H1 (cell line): ENCODE measurements around the gene TSPAN17. TPM values are rescaled to one million over a fixed set of nuclear protein-coding genes. Genes with fewer than 3 reads are reported as not detected.

Experiments
- CTCF ChIA-PET: fragments of 300-600 bp; sonication (Branson Sonifier 250); formaldehyde crosslinking; loops from one replicate; lab custom pipeline; 2021; ENCODE audit not compliant: partially characterized antibody; lab: Charles Lee
- POLR2A ChIA-PET: fragments of 300-600 bp; sonication (Branson Sonifier 250); formaldehyde crosslinking; loops from one replicate; lab custom pipeline; 2021; ENCODE audit warnings: inconsistent platforms; ENCODE audit not compliant: partially characterized antibody; lab: Charles Lee
- DNase-seq, 2 experiments: peaks; one replicate each; pipeline versions ENCODE4 v3.0.0 to v3.0.0-alpha.2; 2010 to 2022; ENCODE audit warnings: low spot score in 2 of 2, low read depth in 1 of 2, mixed read lengths in 1 of 2
- FAIRE-seq: peaks from 2 replicates; lab custom pipeline; 2011; peaks lifted over from hg19 to GRCh38; lab: Jason Lieb, UNC
- H2AFZ ChIP-seq: 2 replicates; pipeline ENCODE4 v1.8.1; 2012; ENCODE audit warnings: low read length, inconsistent platforms
- H2AK5ac ChIP-seq: 2 replicates; pipeline ENCODE4 v1.6.1; 2013; ENCODE audit warnings: low read depth, low read length
- H2BK120ac ChIP-seq: replicated peaks from 2 replicates; pipeline ENCODE3; 2013; ENCODE audit warnings: low read depth, low read length, inconsistent platforms
- H2BK12ac ChIP-seq: 2 replicates; pipeline ENCODE4 v1.6.1; 2013; ENCODE audit warnings: low read depth, low read length
- H2BK15ac ChIP-seq: 2 replicates; pipeline ENCODE4 v1.6.1; 2013; ENCODE audit warnings: low read length
- H2BK20ac ChIP-seq: 2 replicates; pipeline ENCODE4 v1.6.1; 2013; ENCODE audit warnings: low read length
- H2BK5ac ChIP-seq: 2 replicates; pipeline ENCODE4 v1.6.1; 2013; ENCODE audit warnings: low read depth, low read length
- H3K14ac ChIP-seq: 2 replicates; pipeline ENCODE4 v1.6.1; 2013; ENCODE audit warnings: inconsistent platforms; ENCODE audit not compliant: insufficient read length
- H3K18ac ChIP-seq: 2 replicates; pipeline ENCODE4 v1.6.1; 2013; ENCODE audit warnings: low read length; ENCODE audit errors: extremely low read depth
- H3K23ac ChIP-seq: 2 replicates; pipeline ENCODE4 v1.6.1; 2013; ENCODE audit warnings: inconsistent platforms; ENCODE audit not compliant: insufficient read length
- H3K23me2 ChIP-seq: 2 replicates; pipeline ENCODE4 v1.6.1; 2013; ENCODE audit warnings: low read depth, low read length
- H3K27ac ChIP-seq: 2 replicates; pipeline ENCODE4 v1.6.1; 2011; ENCODE audit warnings: low read depth, low read length, inconsistent platforms
- H3K27me3 ChIP-seq, 4 experiments: replicated peaks in 1 of 4; 1 replicate in 1 of 4; 2 replicates in 3 of 4; pipeline versions ENCODE4 v1.6.1 to v1.8.1; 2011 to 2013; ENCODE audit warnings: low read length in 3 of 4, mild to moderate bottlenecking in 3 of 4, inconsistent platforms in 2 of 4, mixed read lengths in 2 of 4, moderate library complexity in 1 of 4; ENCODE audit not compliant: control insufficient read depth in 3 of 4, insufficient read depth in 3 of 4; ENCODE audit errors: extremely low read depth in 1 of 4
- H3K36me3 ChIP-seq, 4 experiments: 2 replicates each; pipeline versions ENCODE4 v1.6.1 to v1.8.1; 2011 to 2013; ENCODE audit warnings: mild to moderate bottlenecking in 4 of 4, low read length in 3 of 4, moderate library complexity in 2 of 4, control low read depth in 1 of 4, inconsistent platforms in 1 of 4; ENCODE audit not compliant: insufficient read depth in 4 of 4, control insufficient read depth in 2 of 4
- H3K4ac ChIP-seq: replicated peaks from 2 replicates; pipeline ENCODE3; 2013; ENCODE audit warnings: low read length, low read depth, mixed read lengths, inconsistent platforms; ENCODE audit not compliant: insufficient read length
- H3K4me1 ChIP-seq, 4 experiments: replicated peaks in 1 of 4; 1 replicate in 1 of 4; 2 replicates in 3 of 4; pipeline versions ENCODE4 v1.6.1 to v1.8.1; 2011 to 2013; ENCODE audit warnings: low read length in 3 of 4, inconsistent platforms in 2 of 4, mixed read lengths in 1 of 4; ENCODE audit not compliant: insufficient read depth in 4 of 4, control insufficient read depth in 3 of 4
- H3K4me2 ChIP-seq, 2 experiments: 2 replicates each; pipeline versions ENCODE4 v1.6.1 to v1.8.1; 2011 to 2013; ENCODE audit warnings: low read depth in 2 of 2, low read length in 2 of 2, control low read depth in 1 of 2, inconsistent platforms in 1 of 2, mild to moderate bottlenecking in 1 of 2; ENCODE audit not compliant: insufficient read depth in 1 of 2
- H3K4me3 ChIP-seq, 4 experiments: fragments of 200-600, 300-600 bp in 1 of 4; sonication (generic), shearing (Covaris generic), sonication (Bioruptor Twin) in 1 of 4; 2 replicates each; pipeline versions ENCODE4 v1.5.1 to v1.8.1; 2011 to 2016; ENCODE audit warnings: low read length in 4 of 4, low read depth in 3 of 4, control low read depth in 2 of 4, inconsistent platforms in 2 of 4, mild to moderate bottlenecking in 2 of 4, mixed read lengths in 1 of 4, moderate library complexity in 1 of 4; ENCODE audit not compliant: insufficient read depth in 2 of 4; ENCODE audit errors: extremely low read depth in 1 of 4
- H3K56ac ChIP-seq: replicated peaks from 2 replicates; pipeline ENCODE3; 2013; ENCODE audit warnings: low read depth, mild to moderate bottlenecking, mixed read lengths, low read length, inconsistent platforms; ENCODE audit not compliant: insufficient read length
- H3K79me1 ChIP-seq: 2 replicates; pipeline ENCODE4 v1.6.1; 2013; ENCODE audit warnings: low read depth, low read length, control low read depth
- H3K79me2 ChIP-seq, 2 experiments: 2 replicates each; pipeline versions ENCODE4 v1.6.1 to v1.8.1; 2012 to 2013; ENCODE audit warnings: low read length in 2 of 2, mild to moderate bottlenecking in 2 of 2, inconsistent platforms in 1 of 2; ENCODE audit not compliant: insufficient read depth in 2 of 2, control insufficient read depth in 1 of 2
- H3K9ac ChIP-seq, 4 experiments: replicated peaks in 1 of 4; 1 replicate in 1 of 4; 2 replicates in 3 of 4; pipeline versions ENCODE4 v1.6.1 to v1.8.1; 2011 to 2013; ENCODE audit warnings: low read depth in 3 of 4, low read length in 3 of 4, control low read depth in 2 of 4, mild to moderate bottlenecking in 2 of 4, moderate library complexity in 2 of 4, inconsistent platforms in 1 of 4; ENCODE audit errors: extremely low read depth in 1 of 4
- H3K9me3 ChIP-seq, 2 experiments: 2 replicates each; pipeline versions ENCODE4 v1.6.1 to v1.8.1; 2012 to 2013; ENCODE audit warnings: mild to moderate bottlenecking in 2 of 2, moderate library complexity in 2 of 2, control low read depth in 1 of 2, inconsistent platforms in 1 of 2, low read depth in 1 of 2, low read length in 1 of 2, mixed read lengths in 1 of 2; ENCODE audit not compliant: insufficient read depth in 2 of 2
- H4K20me1 ChIP-seq, 2 experiments: replicated peaks in 1 of 2; 2 replicates each; pipeline versions ENCODE3 to v1.8.1; 2011 to 2013; ENCODE audit warnings: inconsistent platforms in 2 of 2, low read length in 2 of 2, mild to moderate bottlenecking in 1 of 2; ENCODE audit not compliant: insufficient read depth in 2 of 2, control insufficient read depth in 1 of 2
- H4K5ac ChIP-seq: 2 replicates; pipeline ENCODE4 v1.6.1; 2013; ENCODE audit warnings: low read length, low read depth, mixed read lengths, inconsistent platforms; ENCODE audit not compliant: insufficient read length
- H4K8ac ChIP-seq: 2 replicates; pipeline ENCODE4 v1.8.0; 2013; ENCODE audit warnings: mild to moderate bottlenecking, moderate library complexity, low read length, inconsistent platforms; ENCODE audit not compliant: insufficient read depth; ENCODE audit errors: extremely low read depth
- H4K91ac ChIP-seq: replicated peaks from 2 replicates; pipeline ENCODE3; 2013; ENCODE audit warnings: low read length, mixed read lengths, inconsistent platforms; ENCODE audit not compliant: insufficient read length
- ATF2 ChIP-seq: IDR thresholded peaks from 2 replicates; pipeline ENCODE4 v1.6.1; 2012; ENCODE audit warnings: low read length, inconsistent platforms
- JUND ChIP-seq: IDR thresholded peaks from 2 replicates; pipeline ENCODE4 v1.6.1; 2011; ENCODE audit warnings: mild to moderate bottlenecking, improper control_type of control experiment, low read length
- MAX ChIP-seq: IDR thresholded peaks from 2 replicates; pipeline ENCODE4 v1.6.1; 2012; ENCODE audit warnings: inconsistent platforms
- RBBP5 ChIP-seq: IDR thresholded peaks from 2 replicates; pipeline ENCODE4 v1.7.1; 2012; ENCODE audit warnings: low read depth, mild to moderate bottlenecking, inconsistent platforms, low read length, moderate library complexity, borderline replicate concordance
- WGBS, 2 experiments: shearing (Covaris generic) in 1 of 2; methylation state at CpG; one replicate each; pipeline versions ENCODE4 v1.1.6 to v1.1.7; 2013 to 2015; ENCODE audit warnings: low lambda C conversion rate in 2 of 2, mixed read lengths in 2 of 2, inconsistent platforms in 1 of 2, low coverage in 1 of 2, missing lambda C conversion rate in 1 of 2; ENCODE audit not compliant: insufficient replicate concordance in 2 of 2, insufficient coverage in 1 of 2, insufficient read length in 1 of 2; ENCODE audit errors: extremely low coverage in 1 of 2, missing lambda C conversion rate in 1 of 2; 5-methylcytosine and 5-hydroxymethylcytosine counted together
- polyA plus RNA-seq, 7 experiments: library from polyadenylated mRNA; depleted of rRNA in 3 of 7; stranded (reverse) in 5 of 7; unstranded in 2 of 7; fragments of >200 nt in 5 of 7; fragments of 200-250 nt in 2 of 7; gene quantifications; 1 replicate in 5 of 7; 2 replicates in 1 of 7; 4 replicates in 1 of 7; pipeline versions ENCODE4 v1.2.1 to v1.2.3, GENCODE V29; 2011 to 2013; ENCODE audit warnings: missing spikeins in 2 of 7, mixed read lengths in 2 of 7
- total RNA-seq: library from RNA; stranded (reverse); fragmentation: NEBNext Ultra II Directional; extraction: Animal tissue kit (Norgen Biotek cat#: 25700); gene quantifications from 2 replicates; pipeline ENCODE4 v1.2.1, GENCODE V29; 2021

TSPAN17 gene
- total and polyA plus RNA-seq, 2 of the 8 experiments (the other 6 are each of a cell fraction or from before 2014, with no cell fraction given), result 41.5 to 53.7 TPM

GRCh38 chr5:176644878-176645670 is 2.2 kb upstream of the TSPAN17 start:
- CTCF ChIA-PET, result interaction anchor here (0.6 to 4.4 kb wide), 5 partner anchors 8 to 863 kb away, joined by 3 to 14 read pairs (median 3); no protein-coding TSS in a partner anchor
- WGBS, 2 experiments, result 95% methylated on average over 22 of the region's 22 CpGs; no CpG with 5 or more reads in 1 of the 2 experiments
- peaks cover 0 to 10% of the 10 kb centered on the region in 2 experiments; a peak in 1 of 4 replicates for H3K79me2 ChIP-seq

More at GRCh38 chr5:176644878-176645670, 2.2 kb upstream of the TSPAN17 start:
- Histone ChIP-seq H3K9me3 (no peaks in the 10 kb centered on the region), H2BK15ac (peak overlapping the region; percentile 72; the same call in 1 of the 2 replicates), H3K23ac (no peak overlapping the region), H3K27me3 (no peaks in the 10 kb centered on the region; a peak in 1 of 7 replicates), H2AFZ (no peak overlapping the region), H4K5ac (no peak overlapping the region), H2BK20ac (no peak overlapping the region), H3K56ac (no peak overlapping the region), H3K23me2 (peaks cover 7% of the 10 kb centered on the region; the same call in 1 of the 2 replicates), H3K4ac (no peak overlapping the region), H3K4me2 (no peak overlapping the region), H3K18ac (no peak overlapping the region), H3K4me3 (no peak overlapping the region), H3K79me1 (peaks cover 10% of the 10 kb centered on the region), H4K91ac (no peak overlapping the region), H2BK5ac (no peak overlapping the region), H4K20me1 (peaks cover 3 to 6% of the 10 kb centered on the region in 2 experiments), H3K36me3 (no peaks in the 10 kb centered on the region), H3K4me1 (peaks cover 0 to 38% (median 25%) of the 10 kb centered on the region in 4 experiments; a peak in 6 of 7 replicates), H4K8ac (no peak overlapping the region; the same call in 1 of the 2 replicates), H3K27ac (no peak overlapping the region), H2AK5ac (peak overlapping the region; percentile 78; the same call in 1 of the 2 replicates), H3K9ac (no peak overlapping the region), H3K14ac (no peak overlapping the region), H2BK12ac (peak overlapping the region; percentile 68; the same call in 1 of the 2 replicates), H2BK120ac (no peak overlapping the region)
- TF ChIP-seq ATF2, result no peak
- TF ChIP-seq RBBP5, result no peak
- no peak for TF ChIP-seq JUND
- TF ChIP-seq MAX, result no peak
- FAIRE-seq (no peak), DNase-seq (no peak)
- POLR2A ChIA-PET, result interaction anchor here (1.2 kb wide), 1 partner anchor 15 kb away, joined by 3 read pairs; the partner anchor contains the start of gene SNCB
